M059J (cell line): Measurements from ENCODE around the gene NCAPH2. TPM values are rescaled to one million over a fixed set of nuclear protein-coding genes. Genes with fewer than 3 reads are reported as not detected.

Experiments used
- DNase-seq: peaks from one replicate; pipeline ENCODE4 v3.0.0-alpha.2; 2012; ENCODE audit warnings: low read depth
- total RNA-seq: library from RNA; depleted of rRNA; stranded (reverse); fragments of >200 nt; shearing (Covaris generic); gene quantifications from 2 replicates; pipeline ENCODE4 v1.2.3, GENCODE V29; 2014

The NCAPH2 gene
- total RNA-seq, 1 experiment from 2014 or later = 50.9 TPM

DNA sequence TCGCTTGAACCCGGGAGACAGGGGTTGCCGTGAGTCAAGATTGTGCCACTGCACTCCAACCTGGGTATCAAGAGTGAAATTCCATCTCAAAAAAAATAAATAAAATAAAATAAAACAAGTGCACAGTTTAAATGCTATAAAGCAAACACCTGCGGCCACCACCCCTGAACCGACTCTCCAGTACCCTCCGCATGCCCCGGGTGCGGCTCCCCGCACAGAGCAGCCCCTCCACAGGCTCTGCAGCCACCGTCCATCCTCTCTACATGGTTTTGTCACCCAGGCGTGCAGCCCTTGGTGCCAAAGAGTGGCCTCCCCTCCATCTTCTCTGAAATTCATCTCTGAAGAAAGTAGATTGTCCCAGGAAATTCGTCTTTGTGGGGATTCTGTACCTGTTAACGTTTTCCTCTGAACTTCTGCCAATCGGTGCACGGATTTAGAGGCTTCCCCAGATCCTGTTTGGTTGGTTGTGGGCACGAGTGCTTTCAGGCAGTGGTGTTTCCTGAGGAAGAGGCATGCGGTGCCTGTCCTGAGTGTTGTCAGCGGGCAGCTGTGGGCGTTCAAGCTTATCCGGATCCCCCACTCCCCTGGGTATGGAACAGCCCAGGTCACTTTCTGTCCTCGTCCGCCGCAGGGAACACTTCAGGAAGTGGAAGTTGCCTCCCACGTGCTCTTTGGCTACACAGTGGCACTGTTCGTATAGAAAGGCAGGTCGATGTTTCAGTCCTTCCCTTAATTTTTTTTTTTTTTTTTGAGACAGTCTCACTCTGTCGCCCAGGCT is 17.3 kb upstream of the NCAPH2 start:
- DNase-seq = no peak

DNA sequence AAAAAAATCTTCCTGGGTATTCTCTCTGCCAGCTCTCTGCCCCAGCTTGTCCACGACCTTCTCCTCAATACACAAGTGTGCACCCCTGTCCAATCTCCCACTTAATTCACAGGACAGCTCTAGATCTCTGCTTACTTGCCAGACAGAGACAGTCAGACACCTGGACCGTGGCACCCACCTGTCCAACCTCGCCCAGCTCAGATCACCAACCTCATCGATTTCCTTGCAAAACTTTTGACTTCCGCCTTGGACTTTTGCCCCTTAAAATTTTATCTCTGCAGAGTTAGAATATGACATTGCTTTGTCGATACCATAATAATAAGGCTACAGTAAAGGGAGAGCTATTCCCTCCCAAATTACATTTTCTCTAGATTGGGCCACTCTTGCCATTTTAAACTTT is 10.9 kb upstream of the NCAPH2 start:
- no peak for DNase-seq

DNA sequence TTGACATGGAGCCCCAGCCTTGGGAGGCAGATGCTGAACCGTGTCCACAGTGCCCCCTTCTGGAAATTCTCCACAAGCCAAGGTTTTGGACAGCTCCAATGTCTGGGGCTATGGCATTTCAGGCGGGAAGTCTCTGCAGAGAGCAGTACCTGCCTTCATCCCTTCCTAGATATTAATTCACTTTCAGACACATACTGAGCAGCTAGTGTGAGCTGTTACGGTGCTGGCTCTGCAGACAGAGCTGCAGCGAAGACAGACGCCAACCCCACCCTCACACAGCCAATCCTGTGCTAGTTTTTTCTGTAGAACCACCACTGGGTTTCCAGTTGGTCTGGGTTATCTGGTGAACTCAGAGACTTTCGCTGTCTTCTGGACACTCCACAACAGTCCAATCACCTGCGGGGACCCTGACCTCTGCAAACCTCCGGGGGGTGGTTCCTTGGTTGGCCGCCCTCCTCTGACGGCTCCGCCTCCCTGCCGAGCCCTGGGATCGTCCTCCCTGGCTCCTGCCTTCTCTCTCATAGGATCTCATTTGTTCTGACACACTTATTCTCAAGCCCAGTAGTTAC is 9.6 kb upstream of the NCAPH2 start:
- DNase-seq = peak; percentile 62

DNA sequence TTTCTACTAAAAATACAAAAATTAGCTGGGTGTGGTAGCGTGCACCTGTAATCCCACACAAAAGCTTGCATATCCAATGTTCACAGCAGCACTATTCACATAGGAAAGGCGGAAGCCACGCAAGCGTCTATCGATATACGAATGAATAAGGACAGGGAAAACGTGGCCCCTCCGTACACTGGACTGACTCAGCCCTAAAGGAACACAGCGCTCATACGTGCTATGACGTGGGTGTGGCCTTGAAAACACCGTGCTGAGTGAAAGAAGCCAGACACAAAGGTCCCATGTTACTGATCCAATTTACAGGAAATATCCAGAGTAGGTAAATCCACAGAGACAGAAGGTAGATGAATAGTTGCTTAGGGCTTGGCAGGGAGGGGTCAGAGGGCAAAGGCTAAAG is 7.6 kb upstream of the NCAPH2 start:
- DNase-seq = no peak

DNA sequence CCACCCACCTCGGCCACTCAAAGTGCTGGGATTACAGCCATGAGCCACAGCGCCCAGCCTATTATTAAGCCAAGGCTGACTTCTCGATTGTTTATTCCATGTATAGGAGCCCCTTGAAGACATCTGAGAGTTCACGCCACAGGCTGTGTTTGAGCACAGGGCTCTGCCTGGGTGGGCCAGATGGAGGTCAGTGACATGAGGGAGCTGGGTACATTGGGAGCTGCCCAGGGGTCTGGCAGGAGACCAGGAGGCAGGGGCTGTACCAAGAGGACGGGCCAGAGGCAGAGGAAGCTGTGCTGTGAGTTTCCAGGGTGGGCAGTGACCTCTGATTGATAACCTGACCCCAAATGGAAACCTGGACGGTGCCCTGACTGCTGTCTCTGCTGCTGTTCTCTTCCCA is 5.9 kb upstream of the NCAPH2 start:
- DNase-seq = no peak

DNA sequence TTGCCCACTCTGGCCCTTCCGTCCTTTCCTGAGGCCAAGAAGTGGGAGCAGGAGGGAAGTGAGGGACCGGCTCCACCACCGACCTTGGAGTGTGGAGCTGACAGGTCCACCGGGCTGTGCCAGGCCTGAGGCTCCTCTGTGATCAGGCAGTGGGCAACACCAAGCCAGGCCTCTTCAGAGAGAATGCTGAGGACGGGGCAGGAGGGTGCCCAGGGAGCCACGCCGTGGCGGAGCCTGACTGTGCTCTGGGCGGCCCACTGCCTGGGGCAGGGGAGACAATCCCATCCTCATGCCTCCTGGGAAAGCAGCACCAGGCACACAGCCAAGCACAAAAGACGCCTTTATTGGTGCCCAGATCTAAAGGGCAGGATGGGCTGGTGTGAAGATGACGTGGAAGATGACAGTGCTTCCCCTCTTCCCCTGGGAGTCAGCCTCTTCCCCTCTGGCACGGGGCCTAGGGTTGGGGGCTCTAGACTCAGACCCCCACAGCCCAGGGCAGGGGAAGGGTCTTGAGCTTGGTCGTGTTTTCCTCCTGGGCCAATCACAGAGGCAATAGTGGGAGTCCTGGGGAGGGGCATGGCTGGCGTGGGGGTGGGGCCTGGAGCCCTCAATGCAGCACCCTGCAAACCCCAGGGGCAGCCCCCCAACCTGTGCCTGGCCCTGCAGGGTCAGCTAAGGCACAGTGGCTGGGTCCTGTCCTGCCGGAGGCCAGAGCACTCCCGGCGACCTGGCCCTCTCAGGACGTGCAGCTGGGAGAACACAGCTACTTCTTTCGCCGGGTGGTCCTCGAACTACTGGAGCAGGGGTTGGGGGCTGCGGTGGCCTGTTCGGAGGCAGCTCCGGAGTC is 5.2 kb upstream of the NCAPH2 start:
- DNase-seq = no peak

DNA sequence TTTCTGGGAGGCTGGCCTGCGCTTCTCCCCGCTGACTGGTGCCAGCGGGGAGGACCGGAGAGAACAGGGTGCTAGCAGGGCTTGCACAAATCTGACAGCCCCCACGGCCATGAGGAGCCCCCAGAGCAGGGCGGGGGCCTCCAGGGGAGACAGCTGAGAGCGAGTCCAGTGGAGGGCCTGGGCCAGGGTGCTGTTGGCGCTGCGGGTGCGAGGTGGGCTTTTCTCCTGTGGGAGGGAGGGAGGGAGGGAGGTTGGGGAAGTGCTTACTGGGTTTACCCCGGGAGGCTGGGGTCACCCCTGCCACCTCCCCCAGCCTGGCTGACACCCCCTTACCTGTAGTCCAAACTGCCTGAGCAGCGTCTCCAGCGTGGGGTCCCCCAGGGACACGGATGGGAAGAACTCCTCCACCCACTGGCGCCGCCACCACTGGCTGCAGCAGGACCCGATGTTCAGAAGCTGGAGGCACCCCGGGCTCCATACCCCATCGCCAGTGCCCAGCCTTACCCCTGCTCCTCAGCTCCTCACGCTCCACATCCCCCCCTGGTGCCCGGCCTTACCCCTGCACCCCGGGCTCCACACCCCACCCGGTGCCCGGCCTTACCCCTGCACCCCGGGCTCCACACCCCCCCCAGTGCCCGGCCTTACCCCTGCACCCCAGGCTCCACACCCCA is 4.4 kb upstream of the NCAPH2 start:
- no peak for DNase-seq

DNA sequence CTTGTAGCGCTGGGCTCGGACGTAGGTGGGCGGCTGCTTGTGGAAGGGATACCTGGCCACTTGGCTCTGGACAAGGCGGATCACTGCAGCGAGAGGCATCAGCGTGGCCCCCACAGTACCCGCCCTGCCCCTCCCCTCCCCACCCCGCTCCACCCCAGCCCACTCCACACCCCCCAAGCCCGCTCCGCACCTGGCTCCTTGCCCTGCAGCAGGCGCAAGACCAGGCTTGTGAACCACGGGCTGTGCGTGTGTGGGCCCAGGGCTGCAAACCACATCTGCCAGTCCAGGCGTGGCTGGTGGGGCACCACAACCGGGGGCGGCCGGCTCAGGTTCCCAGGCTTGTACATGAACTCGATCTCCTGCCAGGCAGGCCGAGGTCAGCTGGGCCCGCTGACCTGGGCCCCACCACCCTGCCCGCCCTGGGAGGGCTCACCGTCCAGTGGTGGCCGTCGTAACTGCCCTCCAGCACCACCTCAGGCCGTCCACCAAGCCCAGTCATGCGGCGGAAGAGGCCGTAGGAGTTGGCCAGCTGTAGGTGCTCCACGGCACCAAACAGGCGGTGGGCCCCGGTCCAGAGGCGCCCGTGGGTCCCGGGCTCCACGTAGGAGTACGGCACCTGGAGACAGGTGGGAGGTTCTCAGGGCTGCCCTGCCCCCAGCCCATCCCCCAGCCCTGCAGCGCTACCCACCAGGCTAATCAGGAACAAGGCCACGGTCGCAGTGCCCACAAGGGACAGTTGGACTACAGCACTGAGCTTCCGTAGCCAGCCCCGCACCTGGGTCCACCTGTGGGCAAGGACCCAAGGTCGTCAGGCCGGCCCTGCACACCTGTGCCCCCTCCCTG is 3.4 kb upstream of the NCAPH2 start:
- DNase-seq = no peak

DNA sequence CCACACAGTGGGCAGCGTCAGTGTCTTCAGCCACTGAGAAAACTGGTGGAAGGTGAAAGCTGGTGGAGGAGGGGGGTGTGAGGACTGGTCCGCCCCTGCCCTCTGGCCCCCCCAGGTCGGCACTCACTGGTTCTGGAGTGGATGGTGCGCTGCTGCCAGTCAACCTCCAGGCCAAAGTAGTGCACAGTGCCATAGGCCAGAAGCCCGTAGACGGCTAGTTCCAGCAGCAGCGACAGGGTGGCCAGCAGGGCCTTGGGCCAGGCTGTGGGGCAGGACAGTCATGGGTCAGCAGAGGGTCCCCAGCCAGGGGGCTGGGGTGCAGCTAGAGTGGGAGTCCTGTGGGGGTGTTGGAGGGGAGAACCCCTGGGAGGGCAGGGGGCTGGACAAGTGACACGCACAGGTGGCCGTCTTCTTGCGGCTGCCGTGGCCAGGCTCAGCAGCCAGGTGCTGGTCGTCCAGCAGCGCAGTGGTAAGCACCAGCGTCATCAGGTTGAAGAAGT is 2.7 kb upstream of the NCAPH2 start:
- DNase-seq = no peak

DNA sequence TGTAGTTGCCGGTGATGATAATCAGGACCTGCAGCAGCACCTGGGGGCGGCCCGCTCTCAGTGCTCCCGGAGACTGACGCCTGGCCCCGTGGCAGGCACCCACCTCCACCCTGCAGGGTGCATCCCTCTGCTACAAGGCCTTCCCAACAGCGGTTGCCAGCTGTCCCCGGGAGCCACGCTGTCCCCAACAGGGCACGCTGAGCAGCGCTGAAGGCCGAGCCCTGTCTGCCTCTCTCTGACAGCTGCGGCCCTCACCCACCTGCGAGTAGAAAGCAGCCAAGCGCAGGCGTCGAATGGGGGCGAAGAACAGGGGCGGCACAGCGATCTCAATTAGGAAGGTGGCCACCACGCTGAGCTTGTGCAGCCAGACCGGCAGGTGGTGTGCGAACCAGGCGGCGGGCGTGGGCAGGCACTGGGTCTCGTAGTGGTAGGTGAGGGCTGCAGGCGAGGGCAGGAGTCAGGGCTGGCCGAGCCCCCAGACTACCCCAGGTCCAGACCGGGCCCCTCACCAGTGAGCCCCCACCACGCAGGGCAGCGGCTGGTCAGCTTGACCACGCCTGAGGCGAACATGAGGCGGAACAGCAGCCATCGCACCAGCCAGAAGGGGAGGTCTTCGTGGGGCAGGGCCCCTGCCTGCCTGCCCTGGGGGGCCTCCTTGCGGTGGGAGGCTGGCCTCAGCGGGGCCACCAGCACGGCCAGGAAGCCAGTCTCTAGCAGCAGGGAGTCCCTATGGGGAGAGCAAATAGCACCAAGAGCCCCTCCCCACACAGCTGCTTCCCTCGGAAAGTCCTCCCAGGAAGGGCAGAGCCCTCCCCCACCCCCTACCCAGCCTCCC is 2.0 kb upstream of the NCAPH2 start:
- DNase-seq = no peak

DNA sequence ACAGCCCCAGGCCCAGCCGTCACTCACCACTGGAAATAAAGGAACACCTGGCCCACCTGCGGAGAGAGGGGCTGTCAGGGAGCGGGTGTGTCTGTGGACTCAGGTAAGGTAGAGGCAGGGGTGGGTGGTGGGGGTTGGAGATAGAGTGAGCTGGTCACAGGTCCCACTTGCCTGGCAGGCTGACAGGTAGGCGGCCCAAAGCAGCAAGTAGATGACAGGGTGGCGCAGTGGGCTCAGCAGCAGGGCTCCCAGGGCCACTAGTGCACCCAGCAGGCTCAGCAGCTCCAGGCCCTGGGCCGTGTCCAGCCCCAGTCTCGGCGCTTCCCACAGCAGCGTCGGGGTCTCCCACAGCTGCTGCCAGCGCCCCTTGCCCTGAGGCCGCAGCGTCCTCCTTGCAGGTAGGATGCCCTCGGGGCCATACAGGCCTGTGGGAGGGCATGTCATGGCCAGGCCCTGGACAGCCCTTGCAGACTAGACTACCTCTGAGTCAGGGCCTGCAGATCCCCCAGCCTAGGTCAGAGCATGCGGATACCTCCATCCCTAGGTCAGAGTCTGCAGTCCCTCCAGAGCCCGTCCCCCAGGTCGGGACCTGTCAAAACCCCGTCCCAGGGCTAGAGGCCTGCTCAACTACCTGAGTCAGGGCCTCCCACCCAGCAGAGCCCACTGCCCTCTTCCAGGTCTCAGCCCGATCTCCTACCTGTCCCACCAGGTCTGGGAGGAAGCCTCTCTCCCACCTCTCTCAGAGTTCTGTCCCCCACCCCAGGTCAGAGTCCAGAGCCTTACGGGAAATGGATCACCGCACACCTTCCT is 1.2 kb upstream of the NCAPH2 start:
- DNase-seq = no peak

DNA sequence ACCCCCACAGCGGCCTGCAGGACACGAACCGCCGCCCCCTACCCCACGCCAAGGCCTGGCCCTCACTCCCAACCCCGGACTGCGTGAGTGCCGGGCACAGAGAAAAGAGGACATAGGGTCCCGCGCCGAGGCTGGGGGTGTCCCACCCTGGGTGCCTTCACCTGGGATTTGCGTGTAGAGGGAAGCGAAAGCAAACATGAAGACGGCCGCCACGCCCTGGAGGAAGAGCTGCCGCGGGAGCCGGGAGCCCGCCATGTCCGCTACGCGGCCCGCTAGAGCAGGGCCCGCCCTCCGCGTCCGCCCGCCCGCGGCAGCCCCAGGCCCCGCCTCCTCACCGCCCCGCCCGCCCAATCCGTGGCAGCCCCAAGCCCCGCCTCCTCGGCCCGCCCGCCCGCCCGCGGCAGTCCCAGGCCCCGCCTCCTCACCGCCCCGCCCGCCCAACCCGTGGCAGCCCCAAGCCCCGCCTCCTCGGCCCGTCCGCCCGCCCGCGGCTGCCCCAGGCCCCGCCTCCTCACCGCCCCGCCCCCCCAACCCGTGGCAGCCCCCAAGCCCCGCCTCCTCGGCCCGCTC is 518 bp upstream of the NCAPH2 start, which contains the start of gene LMF2:
Gene LMF2, minus strand, starts transcription at position 282 of the 570 bp plus-strand sequence. Its CDS starts 27 bp downstream, at position 255.
- peak; percentile 63 for DNase-seq

DNA sequence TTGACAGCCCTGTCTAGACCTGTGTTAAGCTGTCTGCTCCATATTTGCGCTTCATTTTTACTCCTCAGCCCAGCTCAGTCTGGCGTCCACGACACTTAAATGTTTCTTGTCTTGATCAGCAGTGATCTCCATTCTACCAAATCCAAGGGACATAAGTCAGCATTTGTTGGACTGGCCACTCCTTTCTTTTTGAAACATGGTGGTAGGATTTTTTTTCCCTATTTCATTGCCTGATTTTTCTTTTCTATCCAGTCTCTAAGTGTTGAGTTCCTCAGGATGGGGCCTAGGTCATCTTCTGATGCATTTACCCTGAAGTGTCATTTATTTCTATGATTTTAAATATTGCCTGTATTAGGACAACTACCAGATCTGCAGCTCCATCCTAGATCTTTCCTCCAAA is 873 bp downstream of the NCAPH2 start:
- DNase-seq = no peak

DNA sequence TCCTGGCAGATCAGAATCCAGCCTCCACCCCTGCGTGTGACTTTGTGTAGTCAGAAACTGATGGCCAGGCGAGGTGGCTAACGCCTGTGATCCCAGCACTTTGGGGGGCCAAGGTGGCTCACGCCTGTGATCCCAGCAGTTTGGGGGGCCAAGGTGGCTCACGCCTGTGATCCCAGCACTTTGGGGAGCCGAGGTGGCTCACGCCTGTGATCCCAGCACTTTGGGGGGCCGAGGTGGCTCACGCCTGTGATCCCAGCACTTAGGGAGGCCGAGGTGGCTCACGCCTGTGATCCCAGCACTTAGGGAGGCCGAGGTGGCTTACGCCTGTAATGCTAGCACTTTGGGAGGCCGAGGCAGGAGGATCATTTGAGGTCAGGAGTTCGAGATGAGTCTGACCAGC is 5.2 kb downstream of the NCAPH2 start:
- no peak for DNase-seq

DNA sequence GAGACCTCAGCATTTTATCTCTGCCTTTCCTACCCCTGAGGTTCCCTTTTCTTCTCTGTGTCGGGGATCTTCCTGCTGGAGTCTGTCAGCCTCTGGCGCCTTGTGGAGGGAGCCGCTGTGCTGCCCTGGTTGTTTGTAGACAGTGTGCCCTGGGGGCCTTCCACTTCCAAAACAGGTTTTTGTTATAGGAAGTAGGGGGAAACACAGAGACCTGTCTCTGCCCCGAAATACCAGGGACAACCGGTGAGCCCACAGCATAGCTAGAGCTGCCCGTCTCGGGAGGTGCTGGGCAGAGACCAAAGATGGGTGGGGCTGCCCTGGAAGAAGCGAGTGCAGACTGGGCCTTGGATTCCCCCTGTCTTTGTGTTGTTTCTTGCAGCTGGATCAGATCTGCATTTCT is 8.0 kb downstream of the NCAPH2 start:
- no peak for DNase-seq

DNA sequence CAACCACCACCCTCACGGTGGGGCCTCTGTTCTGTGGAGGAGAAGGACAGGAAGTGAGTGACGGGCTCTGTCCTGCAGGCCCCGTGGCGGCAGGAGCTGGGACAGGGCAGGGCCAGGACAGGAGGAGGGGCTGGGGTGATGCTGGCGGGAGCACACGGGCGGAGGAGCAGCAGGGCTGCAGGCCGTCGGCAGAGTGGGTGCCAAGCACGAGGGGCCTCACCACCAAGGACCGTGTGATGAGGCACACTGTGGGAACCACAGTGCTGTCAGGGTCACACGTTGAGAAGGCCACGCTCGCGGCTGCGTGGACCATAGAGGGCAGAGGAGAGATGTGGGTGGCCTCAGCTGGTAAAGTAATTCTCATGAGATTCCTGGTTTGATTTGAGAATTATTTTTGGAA is 8.9 kb downstream of the NCAPH2 start:
- no peak for DNase-seq

DNA sequence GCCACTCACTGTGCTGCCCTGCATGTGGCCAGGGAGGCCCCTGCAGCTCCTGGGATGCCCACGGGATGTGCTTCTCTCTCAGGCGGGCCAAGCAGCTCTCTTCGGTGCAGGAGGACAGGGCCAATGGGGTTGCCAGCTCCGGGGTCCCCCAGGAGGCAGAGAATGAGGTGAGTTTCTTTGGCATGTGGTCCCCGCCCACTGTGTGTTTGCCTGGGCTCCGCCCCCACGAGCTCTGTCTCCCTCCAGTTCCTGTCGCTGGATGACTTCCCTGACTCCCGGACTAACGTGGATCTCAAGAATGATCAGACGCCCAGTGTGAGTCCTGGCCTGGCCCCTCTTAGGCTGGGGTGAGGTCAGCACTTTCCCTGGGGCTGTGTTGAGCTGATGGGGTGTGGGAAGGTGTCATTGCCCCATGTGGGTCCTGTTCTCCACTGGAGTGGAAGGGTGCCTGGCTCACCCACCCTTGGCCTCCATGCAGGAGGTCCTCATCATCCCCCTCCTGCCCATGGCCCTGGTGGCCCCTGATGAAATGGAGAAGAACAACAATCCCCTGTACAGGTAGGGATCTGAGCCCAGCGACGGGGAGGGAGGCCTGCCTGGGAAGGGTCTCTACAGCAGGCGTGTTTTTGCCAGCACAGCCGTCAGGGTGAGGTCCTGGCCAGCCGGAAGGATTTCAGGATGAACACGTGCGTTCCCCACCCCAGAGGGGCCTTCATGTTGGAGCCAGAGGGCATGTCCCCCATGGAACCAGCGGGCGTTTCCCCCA is 9.7 kb downstream of the NCAPH2 start:
- no peak for DNase-seq

DNA sequence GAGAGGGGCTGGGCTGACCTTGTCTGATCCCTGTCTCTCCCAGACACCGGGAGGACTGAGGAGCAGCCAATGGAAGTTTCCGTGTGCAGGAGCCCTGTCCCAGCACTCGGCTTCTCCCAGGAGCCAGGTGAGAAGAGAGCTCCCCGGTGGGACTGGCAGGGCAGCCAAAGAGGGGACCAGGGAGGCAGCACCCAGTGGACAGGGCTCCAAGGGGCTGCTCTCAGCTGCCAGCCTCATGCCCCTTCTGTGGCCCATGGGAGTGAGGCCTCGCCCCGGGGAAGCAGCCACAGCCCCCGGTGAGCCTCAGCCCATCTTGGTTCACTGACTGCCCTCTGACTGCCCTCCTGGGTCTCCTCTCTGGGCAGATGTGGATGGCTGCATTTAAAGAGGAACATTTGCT is 10.6 kb downstream of the NCAPH2 start:
- no peak for DNase-seq
